T-helper 1 cell treated with Interleukin-12 subunit alpha and Interleukin-12 subunit beta and Interleukin-4 antibody, amounts not matched to agents 30 ng/mL and 1 ng/mL, for 36 hours (primary cell): Measurements from ENCODE around the gene ANKMY2. TPM values are rescaled to one million over a fixed set of nuclear protein-coding genes. Genes with fewer than 3 reads are reported as not detected.

Experiments used
- intact Hi-C: fragments of 100-400 bp; cut with micrococcal nuclease; formaldehyde crosslinking; loops from one replicate; pipeline ENCODE4 v1.15.1; 2024
- total RNA-seq: library from RNA; stranded (reverse); gene quantifications from 2 replicates; pipeline ENCODE4 v1.2.3, GENCODE V29; 2022

Gene ANKMY2
- total RNA-seq, 1 donor from 2014 or later: 7.7 TPM

DNA sequence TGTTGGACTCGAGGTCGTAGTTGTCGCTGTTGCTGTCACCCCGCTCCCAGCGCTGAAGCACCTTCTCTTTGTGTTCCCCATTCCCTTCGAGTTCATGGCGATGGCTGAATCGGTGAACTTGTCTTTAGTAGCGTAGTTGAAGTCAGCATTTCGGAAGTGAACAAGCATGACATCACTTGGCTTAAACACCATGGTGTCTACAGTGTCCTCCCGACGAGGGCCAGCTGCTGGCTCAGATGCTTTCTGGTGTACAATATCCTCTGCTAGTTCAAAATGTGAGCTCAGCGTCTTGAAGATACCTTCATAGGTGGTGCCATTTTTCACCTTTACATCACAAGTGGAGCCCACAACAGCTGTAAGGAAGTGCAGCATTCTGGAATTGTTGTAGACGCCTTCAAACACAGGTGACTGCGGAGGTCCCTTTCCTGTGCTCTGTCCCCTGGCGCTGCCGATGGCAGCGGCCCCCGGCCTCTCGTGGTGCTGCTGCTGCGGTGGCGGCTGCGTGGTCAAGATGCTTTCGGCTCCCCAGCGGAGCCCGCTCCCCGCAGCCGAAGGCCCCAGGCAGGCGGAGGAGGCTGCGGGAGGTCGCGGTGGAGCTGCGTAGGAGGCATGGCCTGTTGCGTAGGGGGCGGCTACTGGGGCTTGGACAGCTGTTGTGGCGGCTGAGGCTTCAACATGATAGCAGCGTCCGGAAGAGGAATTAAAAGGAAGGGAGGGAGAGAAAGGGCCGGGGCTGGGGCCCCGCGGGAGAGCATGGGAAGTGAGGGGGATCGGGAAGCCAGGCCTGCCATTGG is 59.3 kb downstream of the ANKMY2 start:
- intact Hi-C loops: loop anchor here (10.0 kb wide), 1 partner anchor 1011 kb away; no protein-coding TSS in a partner anchor

DNA sequence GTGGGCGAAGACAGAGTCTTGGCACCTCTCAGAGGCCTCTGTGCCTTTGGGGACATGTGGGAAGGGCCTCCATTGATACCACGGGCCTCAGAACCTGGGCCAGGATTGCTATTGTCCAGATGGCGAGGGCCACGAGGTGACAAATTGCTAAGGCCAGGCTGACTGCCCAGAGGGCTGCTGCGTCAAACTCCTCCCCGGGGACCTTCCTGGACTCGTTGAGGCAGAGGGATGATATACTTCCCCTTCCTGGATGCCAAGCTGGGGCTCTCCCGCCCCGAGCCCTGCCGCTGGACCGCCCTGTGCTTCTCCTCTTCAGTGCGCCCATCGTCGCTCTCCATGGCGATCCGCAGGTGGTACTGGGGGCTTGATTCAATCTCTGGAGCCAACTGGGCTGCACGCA is 60.0 kb downstream of the ANKMY2 start:
- intact Hi-C loops: loop anchor here (10.0 kb wide), 1 partner anchor 1011 kb away; no protein-coding TSS in a partner anchor

DNA sequence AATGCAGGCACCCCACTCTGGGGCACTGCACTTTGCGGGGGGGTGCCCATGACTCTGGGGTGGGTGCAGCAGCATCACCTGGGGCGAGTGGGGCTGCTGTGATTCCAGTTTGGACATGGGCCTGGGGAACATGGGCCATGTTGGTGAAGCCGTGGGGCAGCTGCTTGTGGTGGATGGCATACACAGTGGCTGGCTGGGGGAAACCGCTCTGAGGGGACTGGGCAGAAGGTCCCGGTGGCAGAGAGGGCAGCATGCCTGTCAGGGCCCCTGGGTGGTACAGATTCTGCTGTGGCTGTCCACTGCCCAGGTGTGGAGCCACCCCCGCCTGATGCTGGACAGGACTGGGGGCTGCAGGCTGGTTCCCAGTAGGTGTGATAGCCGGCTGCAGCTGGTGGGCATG is 61.7 kb downstream of the ANKMY2 start:
- intact Hi-C loops: loop anchor here (10.0 kb wide), 1 partner anchor 1009 kb away; no protein-coding TSS in a partner anchor

DNA sequence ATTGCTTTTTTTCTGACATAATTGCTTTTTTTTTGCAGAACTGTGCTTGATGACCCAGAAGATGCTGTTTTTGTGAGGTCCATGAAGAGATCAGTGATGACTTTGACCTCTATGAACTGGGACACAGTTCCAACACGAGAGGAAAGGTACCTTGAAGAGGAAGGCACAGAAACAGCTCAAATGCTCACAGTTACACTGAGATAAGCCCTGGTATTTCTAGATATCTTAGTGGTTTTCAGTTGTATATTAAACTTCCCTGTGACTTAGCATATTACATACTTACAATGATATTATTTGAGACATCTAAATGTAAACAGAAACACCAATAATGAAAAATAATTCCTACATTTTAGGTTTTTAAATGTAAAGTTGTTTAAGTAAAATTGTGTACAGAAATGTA is 64.3 kb downstream of the ANKMY2 start:
- intact Hi-C loops: loop anchor here (10.0 kb wide), 1 partner anchor 1006 kb away; no protein-coding TSS in a partner anchor

DNA sequence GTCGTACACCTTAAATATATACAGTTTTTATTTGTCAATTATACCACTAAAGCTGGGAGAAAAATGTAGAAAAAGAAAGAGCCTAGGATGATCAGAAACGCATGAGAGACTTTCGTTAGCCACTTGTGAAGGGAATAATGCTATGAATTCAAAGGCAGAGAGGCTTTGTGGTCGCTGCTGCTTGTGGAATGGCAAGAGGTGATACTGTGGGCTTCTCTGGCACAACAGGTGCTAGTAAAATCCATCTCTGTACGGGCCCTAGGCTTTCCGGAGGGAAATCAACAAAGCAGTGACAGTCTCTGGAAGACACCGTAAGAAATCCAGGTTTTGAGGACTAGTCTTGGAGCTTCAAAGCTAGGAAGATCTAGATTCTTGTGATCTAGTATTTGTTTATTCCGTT is 66.3 kb downstream of the ANKMY2 start:
- intact Hi-C loops: no loop called here

DNA sequence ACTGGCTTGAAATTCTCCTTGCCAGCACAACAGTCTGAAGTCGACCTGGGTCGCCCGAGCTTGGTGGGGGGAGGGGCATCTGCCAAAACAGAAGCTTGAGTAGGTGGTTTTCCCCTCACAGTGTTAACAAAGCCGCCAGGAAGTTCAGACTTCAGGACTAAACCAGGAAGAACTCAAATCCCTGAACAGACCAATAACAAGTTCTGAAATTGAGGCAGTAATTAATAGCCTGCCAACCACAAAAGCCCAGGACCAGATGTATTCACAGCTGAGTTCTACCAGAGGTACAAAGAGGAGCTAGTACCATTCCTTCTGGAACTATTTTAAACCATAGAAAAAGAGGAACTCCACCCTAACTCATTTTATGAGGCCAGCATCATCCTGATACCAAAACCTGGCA is 73.6 kb downstream of the ANKMY2 start:
- intact Hi-C loops: no loop called here

DNA sequence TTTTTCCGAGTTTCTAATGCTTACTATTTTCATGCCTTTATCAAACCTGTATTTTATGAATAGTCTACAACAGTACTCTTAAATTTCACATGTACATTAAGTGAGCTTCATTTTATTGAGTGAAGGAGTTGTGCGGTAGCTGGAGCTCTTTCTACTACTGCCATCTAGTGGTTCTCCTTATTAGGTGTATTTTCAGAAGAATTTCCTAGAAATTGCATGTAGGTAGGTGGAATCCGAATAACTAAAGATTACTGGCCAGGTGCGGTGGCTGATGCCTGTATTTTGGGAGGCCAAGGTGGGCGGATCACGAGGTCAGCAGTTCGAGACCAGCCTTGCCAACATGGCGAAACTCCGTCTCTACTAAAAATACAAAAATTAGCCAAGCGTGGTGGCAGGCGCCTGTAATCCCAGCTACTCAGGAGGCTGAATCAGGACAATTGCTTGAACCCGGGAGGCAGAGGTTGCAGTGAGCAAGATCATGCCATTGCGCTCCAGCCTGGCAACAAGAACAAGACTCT is 80.6 kb downstream of the ANKMY2 start:
- intact Hi-C loops: loop anchor here (1.0 to 10.0 kb wide), 7 partner anchors 133 to 1260 kb away; no protein-coding TSS in a partner anchor

DNA sequence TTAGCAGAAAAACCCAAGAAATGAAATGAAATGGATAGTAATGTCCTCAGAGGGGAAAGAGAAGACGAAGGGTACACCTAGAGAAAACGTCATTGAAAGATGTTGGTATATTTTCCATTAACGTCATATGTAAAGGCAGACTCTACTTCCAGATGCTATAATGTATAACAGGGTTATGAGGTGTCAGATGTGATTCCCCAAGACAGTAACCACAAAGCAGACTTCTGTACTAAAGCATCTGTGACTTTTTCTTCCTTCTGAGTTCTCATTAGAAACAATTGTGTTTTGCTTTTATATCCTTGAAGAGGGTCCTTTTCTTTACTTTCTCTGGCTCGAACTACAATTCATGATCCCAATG is 81.6 kb downstream of the ANKMY2 start:
- intact Hi-C loops: loop anchor here (10.0 kb wide), 4 partner anchors 289 to 1259 kb away; no protein-coding TSS in a partner anchor

DNA sequence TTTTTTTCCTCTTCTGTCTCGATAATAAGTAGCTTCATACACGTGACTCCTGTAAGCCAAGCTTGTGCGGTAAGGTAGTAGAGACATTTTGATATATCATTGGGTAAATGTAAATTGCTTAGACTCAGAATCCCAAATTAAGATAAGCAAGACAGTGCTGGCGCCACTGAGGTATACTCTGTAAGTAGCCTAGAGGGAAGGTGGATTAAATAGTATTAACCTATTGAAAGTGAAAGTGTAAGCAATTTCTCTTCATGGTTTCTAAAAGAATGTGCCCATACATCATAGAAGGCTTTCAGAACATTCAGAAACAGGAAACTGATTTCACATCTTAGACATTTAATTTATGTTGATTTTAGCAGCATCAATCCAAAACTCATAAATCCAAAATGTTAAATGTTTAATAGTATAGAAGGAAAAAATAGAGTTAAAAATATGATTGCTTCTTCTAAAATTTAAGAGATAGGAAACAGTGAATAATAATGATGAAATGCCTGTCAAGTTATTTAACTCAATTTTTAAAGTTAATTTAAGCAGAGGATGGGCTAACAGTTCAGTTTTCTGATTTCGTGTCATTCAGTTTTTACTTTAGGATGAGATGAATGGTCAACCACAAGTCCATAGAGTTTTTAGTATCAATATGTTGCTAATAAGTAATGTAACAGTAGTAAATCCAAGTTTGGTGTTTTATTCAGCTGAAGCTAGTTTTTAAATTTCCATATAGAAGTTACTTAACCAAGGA is 82.1 kb downstream of the ANKMY2 start:
- intact Hi-C loops: loop anchor here (10.0 kb wide), 4 partner anchors 289 to 1259 kb away; no protein-coding TSS in a partner anchor

DNA sequence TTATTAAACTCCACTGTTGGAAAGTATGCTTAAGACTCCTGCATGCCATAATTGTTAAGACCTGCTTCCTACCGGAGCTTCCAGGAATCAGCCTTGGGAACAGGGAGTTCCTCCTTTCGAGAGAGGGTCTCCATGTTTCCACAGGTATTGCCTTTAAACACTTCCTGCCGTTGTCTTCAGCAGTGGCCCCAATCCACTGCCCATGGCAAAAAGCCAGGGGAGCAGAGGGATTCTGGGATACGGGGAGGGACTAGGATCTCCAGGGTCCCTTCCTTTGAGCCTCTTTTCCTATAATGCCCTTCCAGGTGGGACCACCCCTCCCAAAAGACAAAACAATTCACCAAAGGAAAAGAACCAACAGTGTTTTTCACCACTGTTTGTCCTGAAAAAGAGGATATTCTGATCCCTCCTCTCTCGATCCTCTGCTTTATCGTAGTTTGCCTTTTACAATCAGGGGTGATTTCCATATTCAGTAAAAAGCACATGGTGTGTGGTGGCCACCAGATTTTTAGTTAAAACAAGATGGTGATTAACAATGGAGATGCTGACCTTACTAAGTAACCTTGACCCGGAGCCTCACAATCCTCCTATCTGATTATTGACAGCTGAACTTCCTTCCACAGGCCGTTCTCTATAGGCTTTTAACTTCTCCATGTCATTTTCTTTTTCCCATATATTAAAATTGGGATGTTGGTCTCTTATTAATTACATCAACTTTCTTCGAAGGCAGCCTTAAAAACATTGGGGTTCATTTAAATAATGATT is 82.9 kb downstream of the ANKMY2 start:
- intact Hi-C loops: loop anchor here (10.0 kb wide), 4 partner anchors 288 to 1258 kb away; no protein-coding TSS in a partner anchor

DNA sequence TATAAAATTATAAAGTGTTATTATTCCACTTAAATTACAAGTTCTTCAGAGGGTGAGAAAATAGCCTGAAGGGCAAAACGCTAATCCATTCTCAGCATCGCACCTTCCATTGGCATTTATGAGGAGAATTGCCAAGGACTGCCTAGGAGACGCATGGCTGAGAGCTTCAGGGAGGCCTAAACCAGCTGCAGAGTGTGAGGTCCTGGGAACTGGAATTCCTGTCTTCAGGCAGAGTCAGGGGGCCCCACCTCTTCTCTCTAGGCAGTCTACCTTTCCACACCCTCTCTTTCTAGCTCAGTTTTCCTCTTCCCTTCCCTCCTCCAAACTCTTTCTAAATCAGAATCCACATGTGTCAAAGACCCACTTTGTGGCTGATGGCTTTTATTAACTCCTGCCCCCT is 83.6 kb downstream of the ANKMY2 start:
- intact Hi-C loops: loop anchor here (10.0 kb wide), 4 partner anchors 287 to 1257 kb away; no protein-coding TSS in a partner anchor

DNA sequence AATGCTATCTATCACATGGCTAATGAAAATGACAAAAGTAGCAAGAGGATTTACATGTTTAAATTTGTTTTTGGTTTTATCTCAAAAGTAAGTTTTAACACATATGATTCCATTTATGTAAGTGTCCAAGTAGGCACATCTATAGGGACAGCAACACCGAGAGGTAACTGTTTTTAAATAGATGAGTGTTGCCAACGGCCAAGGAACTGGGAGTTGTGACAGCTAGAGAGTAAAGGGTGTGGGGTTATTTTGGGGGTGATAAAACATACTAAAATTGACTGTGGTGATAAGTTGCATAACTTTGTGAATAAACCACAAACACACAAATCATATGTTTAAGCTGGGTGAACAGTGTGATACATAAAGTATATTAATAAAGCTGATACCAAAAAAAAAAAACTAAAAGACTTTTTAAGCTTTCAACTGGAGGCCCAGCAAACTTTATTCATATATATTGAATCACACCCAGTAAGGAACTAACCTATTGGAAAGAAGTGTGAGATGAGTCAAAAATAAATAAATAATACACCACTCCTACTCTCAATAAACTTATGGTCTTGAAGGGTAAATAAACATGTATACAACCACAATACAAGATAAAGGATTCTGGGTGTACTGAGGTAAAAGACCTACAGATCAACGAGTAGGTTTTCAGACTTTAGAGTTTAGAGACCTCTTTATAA is 85.9 kb downstream of the ANKMY2 start:
- intact Hi-C loops: loop anchor here (10.0 kb wide), 4 partner anchors 285 to 1255 kb away; no protein-coding TSS in a partner anchor

DNA sequence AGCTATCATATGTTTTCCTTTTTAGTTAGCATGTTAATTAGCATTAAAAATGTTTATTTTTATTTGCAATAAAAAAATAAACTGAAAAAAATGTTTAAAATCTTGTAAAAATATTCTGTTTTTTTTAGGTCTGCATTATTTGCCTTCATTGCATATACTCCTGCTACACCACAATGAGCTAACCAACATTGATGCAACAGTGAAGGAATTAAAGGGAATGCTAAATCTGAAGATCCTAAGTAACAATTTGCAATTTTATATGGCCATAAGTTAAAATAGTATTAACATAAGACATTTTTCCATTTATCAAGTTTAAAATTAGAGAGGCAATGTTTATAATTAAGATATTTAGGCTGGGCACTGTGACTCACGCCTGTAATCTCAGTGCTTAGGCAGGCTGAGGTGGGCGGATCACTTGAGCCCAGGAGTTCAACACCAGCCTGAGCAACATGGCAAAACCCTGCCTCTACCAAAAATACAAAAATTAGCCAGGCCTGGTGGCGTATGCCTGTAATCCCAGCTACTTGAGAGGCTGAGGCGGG is 86.7 kb downstream of the ANKMY2 start:
- intact Hi-C loops: no loop called here

DNA sequence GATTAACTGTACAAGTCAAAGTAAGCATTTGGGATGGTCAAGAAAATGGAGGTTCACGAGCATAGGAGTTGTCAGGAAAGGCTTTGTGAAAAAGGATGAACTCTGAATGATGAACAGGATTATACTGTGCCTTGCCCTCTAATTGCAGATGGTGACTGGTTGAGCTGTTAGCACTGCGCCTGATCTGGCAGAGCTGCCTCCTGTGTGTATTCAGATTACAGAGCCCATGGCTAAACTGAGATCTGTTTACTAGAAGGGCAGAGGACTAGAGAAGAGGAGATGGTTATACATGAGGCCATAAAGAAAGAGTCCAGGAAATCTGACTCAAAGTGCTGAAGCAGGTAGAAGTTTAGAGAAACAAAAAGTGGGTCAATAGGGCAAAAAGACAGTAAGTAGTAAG is 89.2 kb downstream of the ANKMY2 start:
- intact Hi-C loops: no loop called here

DNA sequence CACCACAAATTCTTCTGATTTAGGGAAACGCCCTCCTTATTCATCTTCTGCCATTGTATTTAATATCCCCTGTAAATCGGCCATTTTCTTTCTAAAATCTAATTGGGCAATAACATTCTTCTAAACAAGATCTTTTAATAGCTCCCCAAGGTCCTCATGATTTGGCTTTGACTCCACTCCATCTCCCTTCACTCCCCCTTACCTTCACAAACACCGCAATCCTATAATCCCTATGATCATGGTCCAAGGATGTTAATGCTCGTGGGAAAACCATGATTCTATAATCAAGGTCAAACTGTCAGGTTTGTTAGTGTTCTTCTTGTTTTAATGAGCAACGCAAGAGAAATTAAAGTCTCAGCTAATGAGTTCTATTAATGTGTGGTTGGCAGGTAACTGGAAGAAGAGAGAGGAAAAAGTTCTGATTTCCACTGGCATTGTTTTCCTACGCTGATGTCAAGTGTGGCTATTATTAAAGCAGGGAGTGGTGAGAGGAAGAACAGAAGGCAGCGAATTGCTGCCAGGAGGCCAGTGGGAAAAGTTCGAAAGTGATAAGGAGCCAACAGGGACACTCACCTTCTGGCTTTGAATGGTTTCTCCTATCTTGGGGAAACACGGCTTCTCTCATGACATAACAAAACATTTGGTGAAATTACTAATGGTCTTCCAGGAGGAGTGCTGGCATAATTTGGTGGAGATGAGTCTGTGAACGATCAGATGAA is 90.9 kb downstream of the ANKMY2 start:
- intact Hi-C loops: no loop called here

DNA sequence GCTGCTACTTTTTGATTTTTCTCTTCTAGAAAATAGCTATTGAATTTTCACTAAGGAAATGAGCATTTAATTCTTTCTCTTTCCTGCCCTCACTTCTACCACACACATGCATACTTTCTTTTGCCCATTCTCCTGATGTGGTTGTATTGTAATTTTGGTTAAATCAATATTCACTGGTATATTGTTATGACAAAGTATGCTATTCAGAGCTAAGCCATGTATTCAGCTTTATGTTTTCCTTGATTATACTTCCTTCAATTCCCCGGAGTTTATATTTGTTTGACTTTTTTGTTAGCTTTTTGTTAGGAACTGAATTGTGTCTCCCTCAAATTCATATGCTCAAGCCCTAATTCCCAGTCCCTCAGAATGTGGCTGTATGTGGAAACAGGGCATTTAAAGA is 94.9 kb downstream of the ANKMY2 start:
- intact Hi-C loops: no loop called here
